Psoas muscle (tissue), 8 donors: ENCODE data around the gene DHDDS. TPM values are rescaled to one million over a fixed set of nuclear protein-coding genes. Genes with fewer than 3 reads are reported as not detected.

ENCODE experiments used
- ATAC-seq, 4 donors: fragments of 200-7000 bp; cut with Tn5 transposase; one replicate each; pipeline ENCODE4 v1.9.1; 2020; ENCODE audit warnings: moderate library complexity in 3 of 4, mild to moderate bottlenecking in 2 of 4
- DNase-seq, 2 donors: peaks; one replicate each; pipeline ENCODE4 v3.0.0-alpha.2; 2020
- H3K27ac ChIP-seq: fragments of 200-600 bp; one replicate; pipeline ENCODE4 v1.8.0; 2022
- H3K27me3 ChIP-seq, 3 donors: fragments of 200-600 bp in 1 of 3; one replicate each; pipeline versions ENCODE4 v1.6.1 to v1.8.0; 2013 to 2022; ENCODE audit warnings: low read length in 2 of 3, mild to moderate bottlenecking in 2 of 3, moderate library complexity in 1 of 3; ENCODE audit not compliant: insufficient read depth in 3 of 3
- H3K36me3 ChIP-seq, 2 donors: fragments of 200-600 bp in 1 of 2; one replicate each; pipeline versions ENCODE4 v1.6.1 to v1.8.0; 2013 to 2022; ENCODE audit warnings: low read depth in 1 of 2, mild to moderate bottlenecking in 1 of 2, moderate library complexity in 1 of 2; ENCODE audit not compliant: insufficient read depth in 1 of 2
- H3K4me1 ChIP-seq: fragments of 200-600 bp; one replicate; pipeline ENCODE4 v1.8.0; 2022
- H3K4me3 ChIP-seq: fragments of 200-600 bp; one replicate; pipeline ENCODE4 v1.8.0; 2022; ENCODE audit warnings: mild to moderate bottlenecking
- H3K9me3 ChIP-seq: fragments of 200-600 bp; one replicate; pipeline ENCODE4 v1.8.0; 2022
- WGBS, 3 donors: extraction: QIAGEN DNeasy Blood & Tissue Kit; methylation state at CpG; one replicate each; pipeline versions ENCODE4 v1.1.6 to v1.1.7; 2013; 5-methylcytosine and 5-hydroxymethylcytosine counted together
- intact Hi-C, 2 donors: fragments of 100-400 bp; cut with DNase I; formaldehyde crosslinking; loops; one replicate each; pipeline versions ENCODE4 v1.11.0 to v1.14.2; 2022
- polyA plus RNA-seq, 3 donors: library from polyadenylated mRNA; stranded (reverse); fragments of 200-250 nt; gene quantifications; one replicate each; pipeline ENCODE4 v1.2.3, GENCODE V29; 2013
- total RNA-seq, 4 donors: library from RNA; stranded (reverse); fragmentation: NEBNext Ultra II Directional in 2 of 4; extraction: Animal tissue kit (Norgen Biotek cat#: 25700) in 2 of 4; gene quantifications; one replicate each; pipeline versions ENCODE4 v1.2.1 to v1.2.4, GENCODE V29; 2021 to 2023
- TF ChIP-seq, protein P1 (sequence below): fragments of 200-600 bp; IDR thresholded peaks from one replicate; pipeline ENCODE4 v1.8.0; 2022; ENCODE audit warnings: antibody characterized with exemption
- donor health status: healthy with polysubstance abuse.
- donor health status: DM: no; HTN: no; CAD: no; lungs with moderate emphysema.
- donor health status: Bipolar disorder and iron deficiency.
- donor health status: healthy.
- donor health status: DM: yes; HTN: yes; CAD: no.
- donor health status: DM: no; HTN: no; CAD: no.
- donor health status: DM: no; HTN: no; CAD: no.
- donor health status: DM: yes; HTN: yes; CAD: no.

DHDDS gene
- total and polyA plus RNA-seq, 7 donors = 14.1 to 40.6 (median 23.3) TPM

DNA sequence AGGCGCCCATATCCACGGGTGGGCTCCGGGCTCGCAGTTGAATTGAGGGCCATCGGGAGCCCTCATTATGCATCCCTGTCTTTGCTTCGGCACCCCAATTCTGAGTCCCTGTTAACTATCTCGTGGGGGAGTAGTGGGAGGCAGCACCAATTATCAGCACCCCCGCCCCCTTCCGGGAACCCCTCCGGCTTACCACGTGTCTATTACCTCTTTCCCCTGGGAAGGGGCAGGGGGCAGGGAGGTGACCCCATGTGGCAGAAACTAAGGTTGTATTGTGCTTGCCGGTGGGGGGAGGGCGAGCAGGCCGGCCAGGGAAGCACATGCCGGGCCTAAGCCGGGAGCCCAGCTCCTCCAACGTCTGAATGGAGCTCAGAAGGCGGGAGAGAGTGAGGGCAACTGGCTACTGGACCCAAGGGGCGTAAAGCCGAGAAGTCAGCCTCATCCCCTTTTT lies 20.5 kb upstream of the DHDDS start:
- Histone ChIP-seq H3K4me3 (no peak overlapping the region), H3K27me3 (peaks cover 0 to 70% (median 29%) of the 10 kb centered on the region in 3 donors), H3K36me3 (no peaks in the 10 kb centered on the region), H3K4me1 (no peaks in the 10 kb centered on the region), H3K9me3 (no peaks in the 10 kb centered on the region), H3K27ac (no peak overlapping the region)
- ATAC-seq = no peak
- TF ChIP-seq, protein P1, sequence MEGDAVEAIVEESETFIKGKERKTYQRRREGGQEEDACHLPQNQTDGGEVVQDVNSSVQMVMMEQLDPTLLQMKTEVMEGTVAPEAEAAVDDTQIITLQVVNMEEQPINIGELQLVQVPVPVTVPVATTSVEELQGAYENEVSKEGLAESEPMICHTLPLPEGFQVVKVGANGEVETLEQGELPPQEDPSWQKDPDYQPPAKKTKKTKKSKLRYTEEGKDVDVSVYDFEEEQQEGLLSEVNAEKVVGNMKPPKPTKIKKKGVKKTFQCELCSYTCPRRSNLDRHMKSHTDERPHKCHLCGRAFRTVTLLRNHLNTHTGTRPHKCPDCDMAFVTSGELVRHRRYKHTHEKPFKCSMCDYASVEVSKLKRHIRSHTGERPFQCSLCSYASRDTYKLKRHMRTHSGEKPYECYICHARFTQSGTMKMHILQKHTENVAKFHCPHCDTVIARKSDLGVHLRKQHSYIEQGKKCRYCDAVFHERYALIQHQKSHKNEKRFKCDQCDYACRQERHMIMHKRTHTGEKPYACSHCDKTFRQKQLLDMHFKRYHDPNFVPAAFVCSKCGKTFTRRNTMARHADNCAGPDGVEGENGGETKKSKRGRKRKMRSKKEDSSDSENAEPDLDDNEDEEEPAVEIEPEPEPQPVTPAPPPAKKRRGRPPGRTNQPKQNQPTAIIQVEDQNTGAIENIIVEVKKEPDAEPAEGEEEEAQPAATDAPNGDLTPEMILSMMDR = no peak
- intact Hi-C loops = no loop called here
- 3 to 4% (median 4%) methylated on average over 20 of the region's 20 CpGs for WGBS, 3 donors
- no peak for DNase-seq

DNA sequence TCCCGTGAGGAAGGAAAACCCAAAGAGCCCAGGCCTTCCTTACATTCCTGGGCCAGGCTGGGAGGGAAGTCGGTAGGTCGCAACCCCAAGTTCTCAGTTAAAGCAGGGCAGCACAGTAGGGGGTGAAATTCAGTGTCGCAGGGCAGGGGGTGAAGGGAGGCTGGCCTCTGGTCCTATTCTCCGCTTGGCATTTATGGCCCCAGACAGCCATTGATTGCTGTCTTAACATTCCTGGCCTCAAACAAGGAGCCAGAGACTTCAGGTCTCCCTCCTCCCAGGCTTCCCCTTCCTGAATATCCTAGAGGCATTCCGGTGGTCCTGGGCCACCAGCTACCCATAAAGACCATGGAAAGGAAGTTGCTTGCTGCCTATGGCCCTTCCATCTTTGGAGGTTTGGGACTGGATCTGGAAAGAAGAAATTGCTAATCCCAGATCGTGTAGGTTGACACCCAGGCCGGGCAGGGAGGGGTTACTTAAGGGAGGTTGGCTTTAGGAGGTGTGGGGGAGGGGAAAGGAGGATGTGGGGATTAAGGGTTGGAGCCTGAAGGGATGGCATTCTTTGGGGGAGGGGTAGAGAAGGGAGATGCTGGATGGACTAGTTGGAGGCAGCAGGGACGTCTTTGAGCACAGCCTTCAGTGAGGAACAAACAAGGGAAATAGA lies 19.8 kb upstream of the DHDDS start:
- H3K4me3 ChIP-seq = no peak overlapping the region
- ATAC-seq (no peak), DNase-seq (no peak)
- intact Hi-C loops = no loop called here
- no peaks in the 10 kb centered on the region for H3K36me3 ChIP-seq
- H3K27me3 ChIP-seq = peaks cover 0 to 65% (median 29%) of the 10 kb centered on the region in 3 donors
- no peaks in the 10 kb centered on the region for H3K9me3 ChIP-seq
- no peak overlapping the region for H3K27ac ChIP-seq
- H3K4me1 ChIP-seq = no peaks in the 10 kb centered on the region
- 6 to 10% (median 9%) methylated on average over 9 of the region's 9 CpGs for WGBS, 3 donors
- TF ChIP-seq, protein P1 = no peak

DNA sequence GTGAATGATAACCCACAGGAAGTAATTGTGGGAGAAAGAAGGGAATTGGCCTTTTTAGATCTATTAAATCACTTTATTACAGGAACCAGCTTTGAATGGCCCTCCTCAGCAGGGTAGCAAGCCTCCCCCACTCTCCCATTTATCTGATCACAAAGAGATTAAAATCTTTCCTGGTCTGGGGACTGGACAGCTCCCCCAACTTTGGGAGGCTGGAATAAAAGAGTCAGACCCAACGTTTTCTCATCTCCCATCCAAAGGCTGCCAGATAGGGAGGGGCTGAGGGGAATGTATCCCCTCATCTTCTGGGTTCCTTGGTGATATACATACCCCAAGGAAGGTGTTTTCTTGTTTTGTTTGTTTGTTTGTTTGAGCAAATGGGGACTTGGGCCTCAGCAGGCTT lies 19.1 kb upstream of the DHDDS start:
- H3K4me3 ChIP-seq = no peak overlapping the region
- 0 to 6% (median 2%) methylated on average over 1 of the region's 1 CpG for WGBS, 3 donors
- intact Hi-C loops = no loop called here
- H3K9me3 ChIP-seq = no peaks in the 10 kb centered on the region
- peaks cover 0 to 65% (median 29%) of the 10 kb centered on the region in 3 donors for H3K27me3 ChIP-seq
- H3K27ac ChIP-seq = no peak overlapping the region
- no peaks in the 10 kb centered on the region for H3K36me3 ChIP-seq
- TF ChIP-seq, protein P1 = no peak
- no peaks in the 10 kb centered on the region for H3K4me1 ChIP-seq
- ATAC-seq (no peak), DNase-seq (no peak)

DNA sequence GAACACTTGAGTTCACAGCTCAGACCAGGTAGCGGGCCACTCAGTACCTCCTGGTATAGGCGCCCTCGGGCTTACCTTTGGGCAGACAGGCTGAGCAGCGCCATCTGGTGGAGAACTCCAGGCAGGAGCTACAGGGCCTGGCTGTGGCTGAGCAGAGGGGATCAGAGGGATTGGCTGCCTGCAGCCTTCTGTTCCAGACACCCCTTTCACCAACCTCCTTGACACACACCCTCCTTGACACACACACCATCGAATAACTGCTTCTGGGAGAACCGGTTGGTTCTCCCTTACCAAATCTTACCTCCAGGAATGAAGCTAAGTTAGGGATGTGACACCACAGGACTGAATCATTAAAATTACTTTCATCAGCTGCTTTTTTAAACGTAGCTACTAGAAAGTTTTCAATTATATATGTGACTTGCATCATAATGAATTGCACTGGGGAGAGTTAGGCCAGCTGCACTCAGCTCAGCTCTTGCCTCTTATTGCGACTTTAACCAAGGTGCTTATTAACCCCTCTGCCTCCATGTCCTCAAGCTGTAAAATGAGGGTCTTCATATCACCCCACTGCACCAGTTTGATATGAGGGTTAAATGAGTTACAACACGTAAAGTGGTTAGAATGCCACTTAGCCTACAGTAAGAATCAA lies 14.9 kb upstream of the DHDDS start:
- Histone ChIP-seq H3K4me3 (no peak overlapping the region), H3K4me1 (no peaks in the 10 kb centered on the region), H3K27ac (no peak overlapping the region), H3K36me3 (no peaks in the 10 kb centered on the region), H3K9me3 (no peaks in the 10 kb centered on the region), H3K27me3 (peaks cover 0 to 52% (median 12%) of the 10 kb centered on the region in 3 donors)
- 17 to 22% (median 21%) methylated on average over 9 of the region's 9 CpGs for WGBS, 3 donors
- DNase-seq (peak; percentile 60 to 84), ATAC-seq (peak; percentile 73 to 86 (median 83))
- TF ChIP-seq, protein P1 = peak; percentile 72
- intact Hi-C loops = no loop called here
